ENCODE results near the gene TNFSF15. TPM values are rescaled to one million over a fixed set of nuclear protein-coding genes. Genes with fewer than 3 reads are reported as not detected.

Gene TNFSF15
- total and polyA plus RNA-seq, 4 donors, result 2.0 to 24.5 (median 4.2) TPM

DNA sequence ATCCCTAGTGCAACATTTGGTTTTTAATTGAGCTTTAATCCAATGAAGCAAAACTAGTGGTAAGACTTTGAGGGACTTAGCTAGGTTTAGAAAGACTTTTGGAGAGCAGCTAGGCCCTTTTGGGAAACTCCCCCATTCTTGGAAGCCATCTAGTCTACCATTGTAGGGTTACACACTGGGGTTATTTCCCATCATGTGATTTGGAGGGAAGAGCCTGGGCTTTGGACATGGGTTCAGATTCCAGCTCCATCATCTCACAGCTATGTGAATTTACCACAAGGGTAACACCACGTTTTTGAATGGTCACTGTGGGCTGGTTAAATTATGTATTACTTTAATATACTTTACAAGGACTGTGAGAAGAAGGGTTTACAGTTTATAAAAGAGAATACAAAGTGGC, 18.3 kb upstream of the TNFSF15 start:
- no peak overlapping the region for H3K27ac ChIP-seq (ENCODE audit: low read depth in 1 of 2, low read length in 1 of 2)
- no peaks in the 10 kb centered on the region for H3K27me3 ChIP-seq (ENCODE audit: control insufficient read depth in 3 of 3, insufficient read depth in 3 of 3, low read length in 2 of 3)
- no peak for DNase-seq
- H3K4me3 ChIP-seq, result no peak overlapping the region
- peaks cover 0 to 2% (median 0%) of the 10 kb centered on the region in 5 donors for H3K4me1 ChIP-seq (ENCODE audit: control insufficient read depth in 5 of 5, insufficient read depth in 5 of 5, low read length in 5 of 5)
- 35 to 46% methylated on average over 1 of the region's 1 CpG for WGBS, 2 donors
- no peaks in the 10 kb centered on the region for H3K36me3 ChIP-seq (ENCODE audit: control insufficient read depth in 4 of 4, insufficient read depth in 4 of 4, low read length in 4 of 4)
- H3K9me3 ChIP-seq (ENCODE audit: control insufficient read depth in 4 of 4, insufficient read depth in 3 of 4, low read length in 3 of 4), result peaks cover 0 to 3% (median 0%) of the 10 kb centered on the region in 4 donors
- no peak for ATAC-seq (ENCODE audit: insufficient read depth, low FRiP score)
- no peak overlapping the region for H3K9ac ChIP-seq (ENCODE audit: insufficient read depth in 1 of 2, low read length in 2 of 2)
- TF ChIP-seq, protein P1, sequence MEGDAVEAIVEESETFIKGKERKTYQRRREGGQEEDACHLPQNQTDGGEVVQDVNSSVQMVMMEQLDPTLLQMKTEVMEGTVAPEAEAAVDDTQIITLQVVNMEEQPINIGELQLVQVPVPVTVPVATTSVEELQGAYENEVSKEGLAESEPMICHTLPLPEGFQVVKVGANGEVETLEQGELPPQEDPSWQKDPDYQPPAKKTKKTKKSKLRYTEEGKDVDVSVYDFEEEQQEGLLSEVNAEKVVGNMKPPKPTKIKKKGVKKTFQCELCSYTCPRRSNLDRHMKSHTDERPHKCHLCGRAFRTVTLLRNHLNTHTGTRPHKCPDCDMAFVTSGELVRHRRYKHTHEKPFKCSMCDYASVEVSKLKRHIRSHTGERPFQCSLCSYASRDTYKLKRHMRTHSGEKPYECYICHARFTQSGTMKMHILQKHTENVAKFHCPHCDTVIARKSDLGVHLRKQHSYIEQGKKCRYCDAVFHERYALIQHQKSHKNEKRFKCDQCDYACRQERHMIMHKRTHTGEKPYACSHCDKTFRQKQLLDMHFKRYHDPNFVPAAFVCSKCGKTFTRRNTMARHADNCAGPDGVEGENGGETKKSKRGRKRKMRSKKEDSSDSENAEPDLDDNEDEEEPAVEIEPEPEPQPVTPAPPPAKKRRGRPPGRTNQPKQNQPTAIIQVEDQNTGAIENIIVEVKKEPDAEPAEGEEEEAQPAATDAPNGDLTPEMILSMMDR (IDR thresholded peaks at IDR 0.05; ENCODE audit: control extremely low read depth, extremely low read depth), result no peak

DNA sequence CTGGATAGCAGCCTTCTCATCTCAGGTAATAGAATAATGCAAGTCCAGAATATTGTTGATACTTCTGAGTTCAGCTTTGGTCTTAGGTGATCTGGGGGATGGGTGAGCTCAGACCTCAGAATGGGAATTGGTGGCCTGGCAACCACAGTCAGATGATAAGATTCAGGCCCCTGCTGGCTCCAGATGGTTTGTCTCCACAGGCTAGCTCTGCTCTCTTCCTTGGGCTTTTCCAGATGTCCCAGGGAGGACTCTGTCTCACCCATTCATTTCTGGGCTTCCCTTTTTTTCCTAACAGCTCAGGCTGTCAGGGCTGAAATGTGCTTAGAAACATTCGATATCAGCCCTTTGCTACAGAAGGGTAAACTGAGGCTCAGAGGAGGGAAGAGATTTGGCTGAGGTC, 17.6 kb upstream of the TNFSF15 start:
- H3K27me3 ChIP-seq (ENCODE audit: control insufficient read depth in 3 of 3, insufficient read depth in 3 of 3, low read length in 2 of 3), result no peaks in the 10 kb centered on the region
- DNase-seq, result no peak
- H3K4me3 ChIP-seq, result no peak overlapping the region
- no peak overlapping the region for H3K9ac ChIP-seq (ENCODE audit: insufficient read depth in 1 of 2, low read length in 2 of 2)
- peaks cover 0 to 2% (median 0%) of the 10 kb centered on the region in 5 donors for H3K4me1 ChIP-seq (ENCODE audit: control insufficient read depth in 5 of 5, insufficient read depth in 5 of 5, low read length in 5 of 5)
- TF ChIP-seq, protein P1 (IDR thresholded peaks at IDR 0.05; ENCODE audit: control extremely low read depth, extremely low read depth), result no peak
- no peaks in the 10 kb centered on the region for H3K36me3 ChIP-seq (ENCODE audit: control insufficient read depth in 4 of 4, insufficient read depth in 4 of 4, low read length in 4 of 4)
- WGBS, 2 donors, result 91 to 93% methylated on average over 1 of the region's 1 CpG
- no peak for ATAC-seq (ENCODE audit: insufficient read depth, low FRiP score)
- no peak overlapping the region for H3K27ac ChIP-seq (ENCODE audit: low read depth in 1 of 2, low read length in 1 of 2)
- peaks cover 0 to 3% (median 0%) of the 10 kb centered on the region in 4 donors for H3K9me3 ChIP-seq (ENCODE audit: control insufficient read depth in 4 of 4, insufficient read depth in 3 of 4, low read length in 3 of 4)

DNA sequence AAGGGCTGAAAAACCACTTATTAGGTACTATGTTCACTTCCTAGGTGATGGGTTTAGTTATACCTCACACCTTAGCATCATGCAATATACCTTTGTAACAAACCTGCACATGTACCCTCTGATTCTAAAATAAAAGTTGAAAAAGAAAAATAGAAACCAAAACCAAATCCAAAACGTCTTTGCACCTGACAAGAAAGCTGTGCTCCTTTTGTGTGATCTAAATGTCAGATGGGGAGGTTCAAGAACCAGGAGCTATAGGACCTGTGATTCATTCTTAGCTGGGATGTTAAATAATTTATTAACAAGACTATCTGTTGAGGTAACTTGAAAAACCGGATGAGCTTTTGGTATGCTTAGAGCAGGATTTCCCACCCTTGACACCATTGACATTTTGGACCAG, 16.9 kb upstream of the TNFSF15 start:
- Histone ChIP-seq H3K36me3 (ENCODE audit: control insufficient read depth in 4 of 4, insufficient read depth in 4 of 4, low read length in 4 of 4) (no peaks in the 10 kb centered on the region), H3K27me3 (ENCODE audit: control insufficient read depth in 3 of 3, insufficient read depth in 3 of 3, low read length in 2 of 3) (no peaks in the 10 kb centered on the region), H3K4me3 (no peak overlapping the region), H3K9me3 (ENCODE audit: control insufficient read depth in 4 of 4, insufficient read depth in 3 of 4, low read length in 3 of 4) (peaks cover 0 to 3% (median 0%) of the 10 kb centered on the region in 4 donors), H3K9ac (ENCODE audit: insufficient read depth in 1 of 2, low read length in 2 of 2) (no peak overlapping the region), H3K27ac (ENCODE audit: low read depth in 1 of 2, low read length in 1 of 2) (no peak overlapping the region), H3K4me1 (ENCODE audit: control insufficient read depth in 5 of 5, insufficient read depth in 5 of 5, low read length in 5 of 5) (peaks cover 0 to 2% (median 0%) of the 10 kb centered on the region in 5 donors)
- 73 to 83% methylated on average over 2 of the region's 2 CpGs for WGBS, 2 donors
- TF ChIP-seq, protein P1 (IDR thresholded peaks at IDR 0.05; ENCODE audit: control extremely low read depth, extremely low read depth), result no peak
- DNase-seq (no peak), ATAC-seq (ENCODE audit: insufficient read depth, low FRiP score) (no peak)
